PC-9 (cell line): Measurements from ENCODE around the gene ATG5. TPM values are rescaled to one million over a fixed set of nuclear protein-coding genes. Genes with fewer than 3 reads are reported as not detected.
A peak's percentile ranks its signal among the peaks of the same experiment; 100 is the strongest.

Experiments used
- BruUV-seq: library from RNA; stranded (reverse); fragments of 400-500 nt; replicated peaks from 2 replicates; lab custom pipeline; 2021; lab: Mats Ljungman, UMichigan
- CTCF ChIA-PET: fragments of 300-600 bp; sonication (Branson Sonifier 250); formaldehyde crosslinking; loops from one replicate; lab custom pipeline; 2022; ENCODE audit warnings: antibody characterized with exemption; lab: Charles Lee
- POLR2A ChIA-PET: fragments of 300-600 bp; sonication (Branson Sonifier 250); formaldehyde crosslinking; loops from one replicate; lab custom pipeline; 2022; ENCODE audit warnings: antibody characterized with exemption; ENCODE audit not compliant: unreplicated experiment; lab: Charles Lee
- DNase-seq, 2 experiments: peaks; one replicate each; pipeline versions ENCODE4 v3.0.0 to v3.0.0-alpha.2; 2015 to 2022; ENCODE audit warnings: mixed read lengths in 1 of 2
- H2AFZ ChIP-seq: fragments of 200-600 bp; sonication (generic); 2 replicates; pipeline ENCODE4 v1.8.1; 2017; ENCODE audit warnings: antibody characterized with exemption
- H3F3A ChIP-seq: fragments of 200-600 bp; sonication (generic); 2 replicates; pipeline ENCODE4 v1.8.1; 2017; ENCODE audit warnings: antibody characterized with exemption, mild to moderate bottlenecking, low read depth; ENCODE audit not compliant: insufficient read depth
- H3K27ac ChIP-seq: fragments of 200-600 bp; sonication (generic); 2 replicates; pipeline ENCODE4 v1.6.1; 2016; ENCODE audit warnings: mixed run types
- H3K27me3 ChIP-seq: fragments of 200-600 bp; sonication (generic); 2 replicates; pipeline ENCODE4 v1.6.1; 2016; ENCODE audit warnings: low read depth, mixed run types; ENCODE audit not compliant: insufficient read depth
- H3K36me3 ChIP-seq: fragments of 200-600 bp; sonication (generic); 2 replicates; pipeline ENCODE4 v1.6.1; 2016; ENCODE audit warnings: low read depth, mixed run types
- H3K4me1 ChIP-seq: fragments of 200-600 bp; sonication (generic); replicated peaks from 2 replicates; pipeline ENCODE4 v1.6.1; 2016; ENCODE audit warnings: mixed run types; ENCODE audit not compliant: insufficient read depth
- H3K4me2 ChIP-seq: fragments of 200-600 bp; sonication (generic); 2 replicates; pipeline ENCODE4 v1.6.1; 2017; ENCODE audit warnings: mixed run types
- H3K4me3 ChIP-seq: fragments of 200-600 bp; sonication (generic); 2 replicates; pipeline ENCODE4 v1.6.1; 2016; ENCODE audit warnings: mixed run types
- H3K79me2 ChIP-seq: fragments of 200-600 bp; sonication (generic); 2 replicates; pipeline ENCODE4 v1.6.1; 2017; ENCODE audit warnings: low read depth, mixed run types
- H3K9me2 ChIP-seq: fragments of 200-600 bp; sonication (generic); 2 replicates; pipeline ENCODE4 v1.8.1; 2017; ENCODE audit warnings: mild to moderate bottlenecking; ENCODE audit not compliant: insufficient read depth
- H3K9me3 ChIP-seq: fragments of 200-600 bp; sonication (generic); 2 replicates; pipeline ENCODE4 v1.8.1; 2016; ENCODE audit warnings: low read depth; ENCODE audit not compliant: insufficient read depth
- H4K20me1 ChIP-seq: fragments of 200-600 bp; sonication (generic); 2 replicates; pipeline ENCODE4 v1.8.1; 2017; ENCODE audit not compliant: insufficient read depth
- EZH2 ChIP-seq: fragments of 200-600 bp; sonication (generic); IDR thresholded peaks from 2 replicates; pipeline ENCODE4 v1.8.0; 2017; ENCODE audit warnings: antibody characterized with exemption, low read depth
- intact Hi-C: fragments of 100-400 bp; cut with micrococcal nuclease; formaldehyde crosslinking; loops from one replicate; pipeline ENCODE4 v1.10.0; 2022; ENCODE audit not compliant: unreplicated experiment
- total RNA-seq: library from RNA; stranded (reverse); gene quantifications from 2 replicates; pipeline ENCODE4 v1.2.3, GENCODE V29; 2021
- TF ChIP-seq, protein P1 (sequence below): fragments of 200-600 bp; sonication (generic); conservative IDR thresholded peaks from 2 replicates; pipeline ENCODE4 v1.6.1; 2017; ENCODE audit warnings: mixed run types, antibody characterized with exemption, mild to moderate bottlenecking, moderate library complexity

ATG5 gene
- total RNA-seq, 1 experiment from 2014 or later, result 39.8 TPM

DNA sequence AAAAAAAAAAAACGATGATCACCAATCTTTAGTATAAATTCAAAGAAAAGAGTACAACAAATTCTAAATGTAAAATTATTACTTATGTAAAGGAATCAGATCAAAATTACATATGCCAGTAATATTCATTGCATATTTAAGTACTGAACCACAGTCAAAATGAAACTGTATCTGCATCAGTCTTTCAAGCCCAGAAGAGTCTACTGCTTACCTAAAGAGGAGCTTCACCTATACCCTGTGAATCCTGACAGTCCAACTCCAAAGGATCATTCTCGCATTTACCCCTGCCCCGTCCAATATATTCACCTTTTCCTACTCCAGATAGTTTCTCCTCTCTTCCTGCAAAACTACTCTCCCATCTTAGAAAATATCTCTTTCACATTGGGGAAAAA lies 9.2 kb downstream of the ATG5 start:
- DNase-seq, result no peak
- peaks cover under 1% of the 10 kb centered on the region for H3F3A ChIP-seq
- H4K20me1 ChIP-seq, result peaks cover 15% of the 10 kb centered on the region; the same call in 1 of the 2 replicates
- no peak overlapping the region for H3K4me2 ChIP-seq
- no peak overlapping the region for H2AFZ ChIP-seq
- peaks cover 8% of the 10 kb centered on the region; the same call in 1 of the 2 replicates for H3K36me3 ChIP-seq
- no TSS peak for BruUV-seq
- no peak overlapping the region for H3K4me3 ChIP-seq
- H3K27me3 ChIP-seq, result no peaks in the 10 kb centered on the region
- ChIA-PET CTCF (interaction anchor here (0.6 kb wide), 1 partner anchor 12 kb away, joined by 3 read pairs; no protein-coding TSS in a partner anchor), POLR2A (no interaction called here)
- intact Hi-C loops, result loop anchor here (10.0 kb wide), 1 partner anchor 722 kb away; no protein-coding TSS in a partner anchor
- H3K9me3 ChIP-seq, result no peaks in the 10 kb centered on the region
- TF ChIP-seq, protein P1, sequence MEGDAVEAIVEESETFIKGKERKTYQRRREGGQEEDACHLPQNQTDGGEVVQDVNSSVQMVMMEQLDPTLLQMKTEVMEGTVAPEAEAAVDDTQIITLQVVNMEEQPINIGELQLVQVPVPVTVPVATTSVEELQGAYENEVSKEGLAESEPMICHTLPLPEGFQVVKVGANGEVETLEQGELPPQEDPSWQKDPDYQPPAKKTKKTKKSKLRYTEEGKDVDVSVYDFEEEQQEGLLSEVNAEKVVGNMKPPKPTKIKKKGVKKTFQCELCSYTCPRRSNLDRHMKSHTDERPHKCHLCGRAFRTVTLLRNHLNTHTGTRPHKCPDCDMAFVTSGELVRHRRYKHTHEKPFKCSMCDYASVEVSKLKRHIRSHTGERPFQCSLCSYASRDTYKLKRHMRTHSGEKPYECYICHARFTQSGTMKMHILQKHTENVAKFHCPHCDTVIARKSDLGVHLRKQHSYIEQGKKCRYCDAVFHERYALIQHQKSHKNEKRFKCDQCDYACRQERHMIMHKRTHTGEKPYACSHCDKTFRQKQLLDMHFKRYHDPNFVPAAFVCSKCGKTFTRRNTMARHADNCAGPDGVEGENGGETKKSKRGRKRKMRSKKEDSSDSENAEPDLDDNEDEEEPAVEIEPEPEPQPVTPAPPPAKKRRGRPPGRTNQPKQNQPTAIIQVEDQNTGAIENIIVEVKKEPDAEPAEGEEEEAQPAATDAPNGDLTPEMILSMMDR, result no peak
- no peak for TF ChIP-seq EZH2
- H3K79me2 ChIP-seq, result peaks cover 83% of the 10 kb centered on the region
- H3K9me2 ChIP-seq, result no peaks in the 10 kb centered on the region
- no peak overlapping the region for H3K27ac ChIP-seq
- peaks cover 3% of the 10 kb centered on the region; the same call in 1 of the 2 replicates for H3K4me1 ChIP-seq

GRCh38 chr6:106315765-106316374 lies 9.7 kb downstream of the ATG5 start:
- CTCF ChIA-PET, result no interaction called here
- no peak for DNase-seq

GRCh38 chr6:106309766-106310373 lies 15.7 kb downstream of the ATG5 start:
- H3K4me3 ChIP-seq, result no peak overlapping the region
- peaks cover 29% of the 10 kb centered on the region for H3K36me3 ChIP-seq
- H3K27ac ChIP-seq, result peak overlapping the region; percentile 28
- no peaks in the 10 kb centered on the region for H3K9me3 ChIP-seq
- H3K4me1 ChIP-seq, result peaks cover 31% of the 10 kb centered on the region
- TF ChIP-seq, protein P1, result no peak
- no peak for TF ChIP-seq EZH2
- intact Hi-C loops, result loop anchor here (10.0 kb wide), 3 partner anchors 85 to 715 kb away; no protein-coding TSS in a partner anchor
- no peaks in the 10 kb centered on the region for H3K27me3 ChIP-seq
- no peak overlapping the region for H2AFZ ChIP-seq
- H3K9me2 ChIP-seq, result no peaks in the 10 kb centered on the region
- H3K79me2 ChIP-seq, result peaks cover 87% of the 10 kb centered on the region
- ChIA-PET CTCF (no interaction called here), POLR2A (interaction anchor here (0.7 kb wide), 2 partner anchors 690 to 762 kb away, joined by 4 to 10 read pairs; no protein-coding TSS in a partner anchor)
- H3F3A ChIP-seq, result peaks cover 28% of the 10 kb centered on the region; the same call in 1 of the 2 replicates
- H4K20me1 ChIP-seq, result no peaks in the 10 kb centered on the region
- no TSS peak for BruUV-seq
- H3K4me2 ChIP-seq, result peak overlapping the region; percentile 61
- DNase-seq, result peak in 1 of 2 experiments; percentile 73

More at GRCh38 chr6:106315765-106316374, 9.7 kb downstream of the ATG5 start:
- Histone ChIP-seq H2AFZ (no peak overlapping the region), H3K27ac (no peak overlapping the region), H3K9me3 (no peaks in the 10 kb centered on the region), H4K20me1 (peaks cover 15% of the 10 kb centered on the region; the same call in 1 of the 2 replicates), H3K36me3 (peaks cover 13% of the 10 kb centered on the region; the same call in 1 of the 2 replicates), H3K4me2 (no peak overlapping the region), H3K9me2 (no peaks in the 10 kb centered on the region), H3K4me3 (no peak overlapping the region), H3F3A (peaks cover 5% of the 10 kb centered on the region), H3K4me1 (peaks cover 8% of the 10 kb centered on the region), H3K79me2 (peaks cover 83% of the 10 kb centered on the region), H3K27me3 (no peaks in the 10 kb centered on the region)
- TF ChIP-seq EZH2, result no peak
- TF ChIP-seq, protein P1, result no peak
- no TSS peak for BruUV-seq
- POLR2A ChIA-PET, result no interaction called here
- intact Hi-C loops, result loop anchor here (10.0 kb wide), 1 partner anchor 721 kb away; no protein-coding TSS in a partner anchor
